Suprapubic skin (tissue), 4 donors: ENCODE data around the gene KIRREL1. TPM values are rescaled to one million over a fixed set of nuclear protein-coding genes. Genes with fewer than 3 reads are reported as not detected.

Experiments used
- DNase-seq, 2 donors: peaks; one replicate each; pipeline ENCODE4 v3.0.0-alpha.2; 2019; ENCODE audit warnings: low spot score in 2 of 2
- H3K27ac ChIP-seq: fragments of 200-600 bp; sonication (generic); one replicate; pipeline ENCODE4 v1.5.1; 2019
- H3K27me3 ChIP-seq: fragments of 200-600 bp; sonication (generic); one replicate; pipeline ENCODE4 v1.5.1; 2019
- H3K36me3 ChIP-seq: fragments of 200-600 bp; sonication (generic); one replicate; pipeline ENCODE4 v1.5.1; 2019
- H3K4me1 ChIP-seq: fragments of 200-600 bp; sonication (generic); one replicate; pipeline ENCODE4 v1.5.1; 2019
- H3K4me3 ChIP-seq: fragments of 200-600 bp; sonication (generic); one replicate; pipeline ENCODE4 v1.5.1; 2019; ENCODE audit warnings: mild to moderate bottlenecking
- H3K9me3 ChIP-seq: fragments of 200-600 bp; sonication (generic); one replicate; pipeline ENCODE4 v1.5.1; 2019
- EP300 ChIP-seq: sonication (generic); formaldehyde crosslinking; IDR thresholded peaks from one replicate; pipeline ENCODE4 v1.6.1; 2017; ENCODE audit warnings: antibody characterized with exemption
- POLR2A ChIP-seq, 2 donors: fragments of 450-650 bp; IDR thresholded peaks; one replicate each; pipeline ENCODE4 v1.6.1; 2017; ENCODE audit warnings: antibody characterized with exemption in 2 of 2, mild to moderate bottlenecking in 2 of 2, moderate library complexity in 2 of 2
- POLR2AphosphoS5 ChIP-seq, 3 donors: sonication (generic); formaldehyde crosslinking; IDR thresholded peaks; one replicate each; pipeline ENCODE4 v1.6.1; 2017; ENCODE audit warnings: antibody characterized with exemption in 3 of 3
- WGBS: methylation state at CpG from one replicate; pipeline ENCODE4 v1.1.5; 2018; 5-methylcytosine and 5-hydroxymethylcytosine counted together
- total RNA-seq, 4 donors: library from RNA; depleted of rRNA; stranded (reverse); fragments of >200 nt; gene quantifications; one replicate each; pipeline ENCODE4 v1.1.0, GENCODE V29; 2016
- TF ChIP-seq, protein P1 (sequence below), 2 donors: fragments of 200-600 bp in 1 of 2; fragments of 450-650 bp in 1 of 2; sonication (generic) in 1 of 2; IDR thresholded peaks; one replicate each; pipeline ENCODE4 v1.5.1; 2016 to 2019; ENCODE audit warnings: antibody characterized with exemption in 2 of 2, mild to moderate bottlenecking in 1 of 2, moderate library complexity in 1 of 2

The KIRREL1 gene
- total RNA-seq, 4 donors from 2014 or later, result 12.5 to 18.9 (median 15.5) TPM

DNA sequence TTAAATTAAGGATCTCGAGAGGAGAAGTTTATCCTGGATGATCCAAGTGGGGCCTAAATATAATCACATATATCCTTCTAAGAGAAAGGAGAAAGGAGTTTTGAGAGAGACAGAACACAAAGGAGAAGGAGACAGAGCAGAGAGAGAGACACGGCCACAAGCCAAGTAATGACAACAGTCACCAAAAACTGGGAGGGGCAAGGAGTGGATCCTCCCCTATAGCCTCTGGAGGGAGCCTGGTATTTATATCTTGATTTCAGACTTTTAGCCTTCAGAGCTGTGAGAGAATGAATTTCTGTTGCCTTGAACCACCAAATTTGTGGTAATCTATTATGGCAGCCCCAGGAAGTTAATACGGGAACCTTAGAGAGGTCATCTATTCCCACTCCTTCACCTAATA, 137.8 kb downstream of the KIRREL1 start:
- H3K36me3 ChIP-seq, result no peaks in the 10 kb centered on the region
- H3K27me3 ChIP-seq, result no peaks in the 10 kb centered on the region
- H3K4me1 ChIP-seq, result no peaks in the 10 kb centered on the region
- H3K27ac ChIP-seq, result no peak overlapping the region
- no peak overlapping the region for H3K4me3 ChIP-seq
- 80% methylated on average over 3 of the region's 3 CpGs for WGBS
- H3K9me3 ChIP-seq, result no peaks in the 10 kb centered on the region
- TF ChIP-seq EP300, result no peak
- no peak for TF ChIP-seq POLR2A (IDR thresholded peaks at IDR 0.05)
- TF ChIP-seq, protein P1, sequence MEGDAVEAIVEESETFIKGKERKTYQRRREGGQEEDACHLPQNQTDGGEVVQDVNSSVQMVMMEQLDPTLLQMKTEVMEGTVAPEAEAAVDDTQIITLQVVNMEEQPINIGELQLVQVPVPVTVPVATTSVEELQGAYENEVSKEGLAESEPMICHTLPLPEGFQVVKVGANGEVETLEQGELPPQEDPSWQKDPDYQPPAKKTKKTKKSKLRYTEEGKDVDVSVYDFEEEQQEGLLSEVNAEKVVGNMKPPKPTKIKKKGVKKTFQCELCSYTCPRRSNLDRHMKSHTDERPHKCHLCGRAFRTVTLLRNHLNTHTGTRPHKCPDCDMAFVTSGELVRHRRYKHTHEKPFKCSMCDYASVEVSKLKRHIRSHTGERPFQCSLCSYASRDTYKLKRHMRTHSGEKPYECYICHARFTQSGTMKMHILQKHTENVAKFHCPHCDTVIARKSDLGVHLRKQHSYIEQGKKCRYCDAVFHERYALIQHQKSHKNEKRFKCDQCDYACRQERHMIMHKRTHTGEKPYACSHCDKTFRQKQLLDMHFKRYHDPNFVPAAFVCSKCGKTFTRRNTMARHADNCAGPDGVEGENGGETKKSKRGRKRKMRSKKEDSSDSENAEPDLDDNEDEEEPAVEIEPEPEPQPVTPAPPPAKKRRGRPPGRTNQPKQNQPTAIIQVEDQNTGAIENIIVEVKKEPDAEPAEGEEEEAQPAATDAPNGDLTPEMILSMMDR (IDR thresholded peaks at IDR 0.05), result no peak
- no peak for TF ChIP-seq POLR2AphosphoS5 (IDR thresholded peaks at IDR 0.05)
- no peak for DNase-seq

GRCh38 chr1:158140764-158141192, 147.3 kb downstream of the KIRREL1 start:
- DNase-seq, result no peak
- Histone ChIP-seq H3K27ac (no peak overlapping the region), H3K9me3 (no peaks in the 10 kb centered on the region), H3K4me3 (no peak overlapping the region), H3K4me1 (peaks cover 2% of the 10 kb centered on the region), H3K36me3 (no peaks in the 10 kb centered on the region), H3K27me3 (no peaks in the 10 kb centered on the region)
- TF ChIP-seq, protein P1 (IDR thresholded peaks at IDR 0.05), result no peak
- TF ChIP-seq EP300 (no peak), POLR2AphosphoS5 (IDR thresholded peaks at IDR 0.05) (no peak), POLR2A (IDR thresholded peaks at IDR 0.05) (no peak)
- WGBS, result 80% methylated on average over 3 of the region's 3 CpGs

DNA sequence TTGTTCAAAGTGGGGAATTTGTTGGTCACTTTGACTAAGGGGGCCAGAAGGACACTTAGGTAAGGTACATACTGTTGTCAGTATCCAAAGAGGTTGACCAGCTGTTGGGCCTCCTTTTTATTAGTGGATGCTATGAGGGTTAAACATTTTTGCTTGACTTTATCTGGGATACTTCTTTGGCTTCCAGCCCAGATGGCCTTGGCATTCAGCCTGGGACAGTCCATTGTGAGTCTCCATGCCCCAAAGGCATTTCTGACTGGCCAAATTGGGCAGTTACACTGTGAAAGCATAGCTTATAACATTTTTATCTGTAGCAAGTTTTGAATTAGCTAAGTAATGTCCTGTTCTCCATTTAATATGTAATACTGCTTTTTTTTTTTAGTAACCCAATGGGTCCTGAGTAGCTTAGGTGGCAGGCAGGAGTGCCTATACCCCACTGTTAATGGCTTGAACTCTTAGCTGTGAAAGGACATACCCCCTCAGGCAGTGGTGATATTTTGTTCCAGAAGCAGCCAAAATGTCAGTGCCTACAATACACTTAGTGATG, 151.8 kb downstream of the KIRREL1 start:
- no peak overlapping the region for H3K27ac ChIP-seq
- no peak for DNase-seq
- H3K4me3 ChIP-seq, result no peak overlapping the region
- TF ChIP-seq EP300, result no peak
- no peak for TF ChIP-seq POLR2A (IDR thresholded peaks at IDR 0.05)
- no peak for TF ChIP-seq POLR2AphosphoS5 (IDR thresholded peaks at IDR 0.05)
- TF ChIP-seq, protein P1 (IDR thresholded peaks at IDR 0.05), result no peak
- no peaks in the 10 kb centered on the region for H3K9me3 ChIP-seq
- H3K4me1 ChIP-seq, result peaks cover 17% of the 10 kb centered on the region
- H3K36me3 ChIP-seq, result no peaks in the 10 kb centered on the region
- no peaks in the 10 kb centered on the region for H3K27me3 ChIP-seq

DNA sequence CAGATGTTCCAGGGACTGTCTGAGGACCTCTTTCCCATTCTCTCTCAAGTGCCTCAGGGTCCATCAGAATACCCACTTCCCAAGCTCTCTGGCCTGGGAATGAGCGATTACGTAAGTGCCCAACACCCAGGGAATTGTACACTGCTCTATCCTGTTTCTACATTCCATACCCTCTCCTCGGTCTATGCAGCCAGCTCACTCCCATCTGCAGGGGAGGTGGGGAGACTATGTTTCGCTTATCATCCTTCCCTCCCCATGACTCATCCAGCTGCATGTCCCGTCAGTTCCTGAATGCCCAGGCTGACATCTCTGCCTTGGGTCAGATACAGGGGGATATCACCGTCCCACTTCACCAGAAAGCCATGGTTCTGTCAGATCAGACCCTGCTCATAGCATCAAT, 152.7 kb downstream of the KIRREL1 start:
- TF ChIP-seq POLR2AphosphoS5 (IDR thresholded peaks at IDR 0.05) (no peak), POLR2A (IDR thresholded peaks at IDR 0.05) (no peak), EP300 (no peak)
- TF ChIP-seq, protein P1 (IDR thresholded peaks at IDR 0.05), result no peak
- no peak for DNase-seq
- Histone ChIP-seq H3K4me1 (peaks cover 20% of the 10 kb centered on the region), H3K36me3 (no peaks in the 10 kb centered on the region), H3K9me3 (no peaks in the 10 kb centered on the region), H3K27ac (no peak overlapping the region), H3K27me3 (no peaks in the 10 kb centered on the region), H3K4me3 (no peak overlapping the region)
- 82% methylated on average over 6 of the region's 6 CpGs for WGBS

GRCh38 chr1:158146739-158147138, 153.3 kb downstream of the KIRREL1 start:
- WGBS, result 65% methylated on average over 2 of the region's 2 CpGs
- peaks cover 20% of the 10 kb centered on the region for H3K4me1 ChIP-seq
- H3K4me3 ChIP-seq, result no peak overlapping the region
- DNase-seq, result no peak
- no peaks in the 10 kb centered on the region for H3K9me3 ChIP-seq
- no peak overlapping the region for H3K27ac ChIP-seq
- no peaks in the 10 kb centered on the region for H3K36me3 ChIP-seq
- H3K27me3 ChIP-seq, result no peaks in the 10 kb centered on the region
- TF ChIP-seq POLR2A (IDR thresholded peaks at IDR 0.05) (no peak), EP300 (no peak), POLR2AphosphoS5 (IDR thresholded peaks at IDR 0.05) (no peak)
- TF ChIP-seq, protein P1 (IDR thresholded peaks at IDR 0.05), result no peak
